RWPE2 (cell line): ENCODE data around the gene CHPF2.
A peak's percentile ranks its signal among the peaks of the same experiment; 100 is the strongest.

Experiments used
- ATAC-seq: fragments of 200-7000 bp; cut with Tn5 transposase; 3 replicates; pipeline ENCODE4 v1.9.1; 2021; ENCODE audit warnings: low read depth
- DNase-seq: peaks from one replicate; pipeline ENCODE4 v3.0.0-alpha.2; 2020; ENCODE audit warnings: low spot score
- H3K27ac ChIP-seq: fragments of 450-650 bp; 2 replicates; pipeline ENCODE4 v1.5.1; 2017; ENCODE audit warnings: mild to moderate bottlenecking; ENCODE audit not compliant: poor library complexity, severe bottlenecking
- H3K27me3 ChIP-seq: fragments of 250-450 bp; sonication (Bioruptor Pico); 2 replicates; pipeline ENCODE4 v1.5.1; 2021; ENCODE audit warnings: mild to moderate bottlenecking, moderate library complexity; ENCODE audit not compliant: insufficient read depth, poor library complexity, severe bottlenecking
- H3K36me3 ChIP-seq: fragments of 250-450 bp; sonication (Bioruptor Pico); 2 replicates; pipeline ENCODE4 v1.5.1; 2020; ENCODE audit warnings: low read depth, mild to moderate bottlenecking, moderate library complexity
- H3K4me1 ChIP-seq: fragments of 250-450 bp; sonication (Bioruptor Pico); 2 replicates; pipeline ENCODE4 v1.5.1; 2021; ENCODE audit warnings: mild to moderate bottlenecking, moderate library complexity; ENCODE audit not compliant: insufficient read depth, poor library complexity, severe bottlenecking
- H3K4me3 ChIP-seq: fragments of 250-450 bp; sonication (Bioruptor Pico); 2 replicates; pipeline ENCODE4 v1.5.1; 2021; ENCODE audit warnings: mild to moderate bottlenecking, moderate library complexity; ENCODE audit not compliant: severe bottlenecking
- H3K9me3 ChIP-seq: fragments of 250-450 bp; sonication (Bioruptor Pico); 2 replicates; pipeline ENCODE4 v1.5.1; 2021; ENCODE audit warnings: mild to moderate bottlenecking, moderate library complexity; ENCODE audit not compliant: severe bottlenecking
- CTCF ChIP-seq: fragments of 450-650 bp; IDR thresholded peaks from one replicate; pipeline ENCODE4 v1.5.1; 2017; ENCODE audit warnings: mild to moderate bottlenecking, moderate library complexity; ENCODE audit not compliant: poor library complexity, severe bottlenecking

Gene CHPF2

GRCh38 chr7:151243408-151244195 lies 11.3 kb downstream of the CHPF2 start:
- H3K4me1 ChIP-seq, result no peaks in the 10 kb centered on the region

GRCh38 chr7:151244196-151244840 lies 12.0 kb downstream of the CHPF2 start:
- DNase-seq (peak; percentile 31), ATAC-seq (no peak)
- Histone ChIP-seq H3K4me1 (no peaks in the 10 kb centered on the region), H3K27me3 (peaks cover 9% of the 10 kb centered on the region), H3K27ac (no peak overlapping the region), H3K9me3 (no peaks in the 10 kb centered on the region), H3K36me3 (no peaks in the 10 kb centered on the region), H3K4me3 (no peak overlapping the region)
- peak; percentile 62 for TF ChIP-seq CTCF

More at GRCh38 chr7:151243408-151244195, 11.3 kb downstream of the CHPF2 start:
- Histone ChIP-seq H3K9me3 (no peaks in the 10 kb centered on the region), H3K27me3 (peaks cover 9% of the 10 kb centered on the region), H3K36me3 (no peaks in the 10 kb centered on the region), H3K27ac (no peak overlapping the region), H3K4me3 (no peak overlapping the region)
- no peak for TF ChIP-seq CTCF
- ATAC-seq, result no peak
- DNase-seq, result peak; percentile 35

- Histone ChIP-seq H3K9me3 (no peaks in the 10 kb centered on the region), H3K27ac (no peak overlapping the region), H3K4me3 (no peak overlapping the region), H3K36me3 (no peaks in the 10 kb centered on the region), H3K4me1 (no peaks in the 10 kb centered on the region), H3K27me3 (peaks cover 9% of the 10 kb centered on the region)
- no peak for TF ChIP-seq CTCF
- ATAC-seq (no peak), DNase-seq (no peak)
These were observed 12.6 kb downstream of the CHPF2 start for GRCh38 chr7:151244841-151245346.

- Histone ChIP-seq H3K4me1 (no peaks in the 10 kb centered on the region), H3K27ac (no peak overlapping the region), H3K36me3 (no peaks in the 10 kb centered on the region), H3K27me3 (peaks cover 9% of the 10 kb centered on the region), H3K9me3 (no peaks in the 10 kb centered on the region), H3K4me3 (no peak overlapping the region)
- peak; percentile 49 for TF ChIP-seq CTCF
- peak; percentile 47 for DNase-seq
- no peak for ATAC-seq
These were observed 13.2 kb downstream of the CHPF2 start for GRCh38 chr7:151245360-151246101.
